PC-9 (cell line): Measurements from ENCODE around the gene C3orf80.

Source experiments
- CTCF ChIP-seq: fragments of 200-600 bp; sonication (generic); conservative IDR thresholded peaks from 2 replicates; pipeline ENCODE4 v1.6.1; 2017; ENCODE audit warnings: mixed run types, antibody characterized with exemption, mild to moderate bottlenecking, moderate library complexity
- EZH2 ChIP-seq: fragments of 200-600 bp; sonication (generic); IDR thresholded peaks from 2 replicates; pipeline ENCODE4 v1.8.0; 2017; ENCODE audit warnings: antibody characterized with exemption, low read depth

DNA sequence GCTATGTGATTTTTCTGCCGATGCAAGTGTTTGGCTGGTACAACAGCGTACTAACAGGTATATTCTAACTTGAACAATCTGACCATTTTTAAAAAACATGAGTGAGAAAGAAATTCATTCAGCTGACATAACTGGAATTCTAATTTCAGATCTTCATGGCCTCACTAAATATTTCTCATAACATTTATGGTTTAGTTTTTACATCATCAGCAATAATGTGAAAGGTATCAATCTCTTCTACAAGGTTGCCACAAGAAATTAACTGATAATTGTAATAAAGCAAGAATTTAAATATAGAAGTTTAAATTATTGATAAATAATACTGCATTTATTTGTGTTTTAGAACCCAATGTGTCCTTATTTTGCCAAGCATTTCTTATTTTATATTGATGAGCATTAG lies 5.2 kb upstream of the C3orf80 start:
- TF ChIP-seq CTCF (no peak), EZH2 (no peak)
